GM18498 (cell line): ENCODE data around the gene RHCG.

Source experiments
- ATAC-seq: cut with Tn5 transposase; IDR thresholded peaks from one replicate; pipeline ENCODE4 v1.9.1; 2021; ENCODE audit warnings: mild to moderate bottlenecking, moderate library complexity; ENCODE audit not compliant: unreplicated experiment

RHCG gene

GRCh38 chr15:89446255-89446891 is 50.0 kb downstream of the RHCG start:
- ATAC-seq, result no peak

- ATAC-seq, result no peak
Observed at GRCh38 chr15:89445518-89445917, 50.9 kb downstream of the RHCG start.

- ATAC-seq, result no peak
Observed at GRCh38 chr15:89444241-89445225, 51.9 kb downstream of the RHCG start.

DNA sequence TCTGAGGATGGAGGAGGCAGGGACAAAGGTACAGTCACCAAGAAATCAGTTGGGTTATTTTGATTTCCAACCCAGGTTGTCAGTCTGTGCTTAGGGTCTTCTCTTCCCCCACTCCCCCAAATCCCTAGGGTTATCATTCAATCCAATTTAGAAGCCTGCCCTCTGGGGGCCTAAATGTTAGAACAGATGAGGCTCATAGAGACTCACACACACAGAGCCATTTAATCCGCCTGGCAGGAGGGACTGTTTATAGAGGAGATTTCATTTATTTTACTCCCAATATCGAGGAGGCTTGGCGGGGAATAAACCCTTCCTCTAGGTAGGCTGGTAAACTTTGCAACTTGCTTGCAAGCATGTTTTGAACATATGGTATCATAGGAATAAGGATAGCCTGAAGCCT is 52.8 kb downstream of the RHCG start:
- ATAC-seq, result no peak

DNA sequence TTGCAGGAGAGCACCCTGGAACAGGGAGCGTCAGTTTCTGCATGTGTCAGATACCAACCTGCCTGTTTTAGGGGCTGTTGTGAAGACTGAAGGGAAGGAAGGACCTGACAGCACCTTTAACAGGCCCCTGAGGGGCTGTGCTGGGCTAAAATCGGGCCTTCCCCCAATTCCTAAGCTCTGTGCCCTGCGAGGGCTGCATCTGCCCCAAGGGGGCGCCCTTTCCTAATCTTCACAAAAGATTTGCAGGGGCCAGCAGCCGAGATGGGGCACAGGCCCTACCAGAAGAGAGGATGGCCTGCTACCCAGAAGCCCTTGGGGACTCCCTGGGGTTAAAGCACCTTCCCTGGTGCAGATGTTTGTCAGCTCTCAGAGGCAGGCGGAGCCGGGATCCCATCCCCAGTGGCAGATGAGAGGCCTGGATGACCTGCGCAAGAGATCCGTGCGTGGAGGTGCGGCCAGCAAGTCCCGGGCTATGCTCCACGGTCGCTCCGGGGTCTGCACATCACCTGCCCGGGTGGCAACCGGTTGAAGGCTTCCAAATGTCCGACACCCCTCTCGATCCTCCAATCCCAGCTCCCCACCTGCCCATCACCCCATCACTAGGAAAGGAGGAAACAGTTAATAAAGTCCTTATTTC is 53.6 kb downstream of the RHCG start:
- ATAC-seq, result no peak

- no peak for ATAC-seq
Observed at GRCh38 chr15:89442155-89442554, 54.2 kb downstream of the RHCG start.

DNA sequence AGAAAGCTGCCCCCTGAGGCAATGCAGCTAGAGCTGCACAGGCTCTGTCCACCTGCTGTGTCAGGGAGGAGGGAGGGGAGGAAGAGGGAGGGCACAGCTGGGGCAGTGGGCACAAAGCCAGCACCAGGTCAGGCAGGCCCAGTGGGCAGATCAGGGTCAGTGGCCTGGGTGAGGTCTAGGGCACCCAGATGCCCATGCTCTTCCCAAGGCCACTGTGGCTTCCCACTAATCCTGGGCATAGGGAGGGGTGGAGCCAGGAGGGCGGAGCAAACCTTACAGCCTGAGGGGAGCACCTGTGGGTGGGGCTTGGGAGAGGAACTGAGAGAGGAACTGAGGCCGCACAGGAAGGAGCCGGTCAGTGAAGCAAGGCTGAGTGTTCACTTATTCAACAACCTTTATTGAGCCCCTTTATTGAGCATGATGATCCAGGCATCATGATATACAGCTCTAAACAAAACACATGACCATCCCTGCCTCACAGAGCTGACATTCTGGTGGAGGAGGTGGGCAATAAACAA is 55.0 kb downstream of the RHCG start:
- peak; percentile 99 for ATAC-seq

- ATAC-seq, result no peak
Observed at GRCh38 chr15:89439764-89440163, 56.6 kb downstream of the RHCG start.

- no peak for ATAC-seq
Observed at GRCh38 chr15:89436560-89437311, 59.6 kb downstream of the RHCG start.

DNA sequence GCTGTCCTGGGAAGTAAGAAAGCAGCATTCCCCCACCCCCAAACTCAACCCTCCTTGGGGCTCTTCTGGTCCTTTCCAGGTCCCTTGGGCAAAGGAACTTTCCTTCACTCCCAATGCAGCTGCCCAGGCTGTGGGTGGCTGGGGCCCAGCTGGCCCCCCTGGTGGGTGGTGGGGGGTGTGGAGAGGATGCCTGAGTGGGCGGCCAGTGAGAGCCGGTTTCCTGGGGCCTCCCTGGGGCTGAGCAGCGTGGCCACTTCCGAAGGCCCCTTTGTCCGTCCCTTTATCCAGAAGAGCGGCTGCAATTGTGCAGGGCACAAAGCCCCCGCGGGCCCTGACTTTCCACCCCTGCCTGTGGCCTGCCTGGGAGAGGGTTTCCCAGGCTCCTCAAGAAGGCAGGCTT is 61.0 kb downstream of the RHCG start:
- ATAC-seq, result no peak

DNA sequence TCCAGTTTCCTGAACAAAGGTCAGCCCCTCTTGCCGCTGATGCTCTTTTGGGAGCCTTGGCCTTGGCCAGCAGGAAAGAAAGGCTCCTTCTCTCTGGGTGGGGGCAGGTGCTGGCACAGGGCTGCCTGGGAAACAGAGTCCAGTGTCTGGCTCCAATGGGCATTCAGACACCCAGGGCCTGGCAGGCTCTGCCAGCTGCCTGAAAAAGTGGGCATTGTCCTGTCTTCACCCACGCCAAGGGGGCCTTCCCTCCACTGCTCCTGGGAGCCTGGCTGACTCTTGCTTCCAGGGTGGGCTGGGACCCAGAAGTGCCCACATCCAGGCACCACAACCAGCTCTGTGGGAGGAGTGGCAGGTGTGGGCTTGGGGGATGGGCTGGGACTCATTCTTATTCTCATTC is 62.7 kb downstream of the RHCG start:
- ATAC-seq, result no peak

- peak; percentile 87 for ATAC-seq
Observed at GRCh38 chr15:89430530-89431341, 65.6 kb downstream of the RHCG start.

- ATAC-seq, result no peak
Observed at GRCh38 chr15:89429986-89430385, 66.4 kb downstream of the RHCG start.

- no peak for ATAC-seq
Observed at GRCh38 chr15:89429023-89429422, 67.4 kb downstream of the RHCG start.

GRCh38 chr15:89428246-89428645 is 68.1 kb downstream of the RHCG start:
- no peak for ATAC-seq

GRCh38 chr15:89426500-89426899 is 69.9 kb downstream of the RHCG start:
- ATAC-seq, result no peak

GRCh38 chr15:89423981-89424380 is 72.4 kb downstream of the RHCG start:
- ATAC-seq, result no peak
